Neural cell (in vitro differentiated cells): ENCODE data around the gene BTG1. TPM values are rescaled to one million over a fixed set of nuclear protein-coding genes. Genes with fewer than 3 reads are reported as not detected.

Experiments used
- H2AFZ ChIP-seq: fragments of 200-600, 300-800 bp; sonication (generic), shearing (Covaris generic); 2 replicates; pipeline ENCODE4 v1.6.0; 2014; ENCODE audit warnings: low read depth, mild to moderate bottlenecking, antibody characterized with exemption, low read length, moderate library complexity
- H3F3A ChIP-seq: fragments of 200-600 bp; shearing (Covaris generic); 2 replicates; pipeline ENCODE4 v1.6.1; 2016; ENCODE audit warnings: mild to moderate bottlenecking, moderate library complexity, mixed read lengths, antibody characterized with exemption, low read length; ENCODE audit not compliant: insufficient read depth, poor library complexity, severe bottlenecking
- H3K27ac ChIP-seq: fragments of 200-600, 300-800 bp; sonication (generic), shearing (Covaris generic); 2 replicates; pipeline ENCODE4 v1.5.1; 2014; ENCODE audit warnings: mild to moderate bottlenecking, low read length, moderate library complexity
- H3K27me3 ChIP-seq: fragments of 300-800, 200-600 bp; sonication (generic), shearing (Covaris generic); 2 replicates; pipeline ENCODE4 v1.6.0; 2014; ENCODE audit warnings: mild to moderate bottlenecking, low read depth, low read length, moderate library complexity; ENCODE audit not compliant: insufficient read depth
- H3K36me3 ChIP-seq: fragments of 300-800, 200-600 bp; sonication (generic), shearing (Covaris generic); 2 replicates; pipeline ENCODE4 v1.5.1; 2014; ENCODE audit warnings: mild to moderate bottlenecking, antibody characterized with exemption, low read length, moderate library complexity; ENCODE audit not compliant: insufficient read depth
- H3K4me2 ChIP-seq: fragments of 300-800, 200-600 bp; sonication (generic), shearing (Covaris generic); 2 replicates; pipeline ENCODE4 v1.6.0; 2014; ENCODE audit warnings: mild to moderate bottlenecking, low read length
- H3K4me3 ChIP-seq: fragments of 300-800, 200-600 bp; sonication (generic), shearing (Covaris generic); 2 replicates; pipeline ENCODE4 v1.5.1; 2014; ENCODE audit warnings: mild to moderate bottlenecking, low read length, moderate library complexity
- H3K79me2 ChIP-seq: fragments of 200-600 bp; shearing (Covaris generic); replicated peaks from 2 replicates; pipeline ENCODE4 v1.6.0; 2014; ENCODE audit warnings: mild to moderate bottlenecking, low read length, moderate library complexity; ENCODE audit not compliant: insufficient read depth
- H3K9ac ChIP-seq: fragments of 300-800, 200-600 bp; sonication (generic), shearing (Covaris generic); 2 replicates; pipeline ENCODE4 v1.6.1; 2016; ENCODE audit warnings: mild to moderate bottlenecking, low read length, mixed read lengths
- H3K9me2 ChIP-seq: fragments of 200-600 bp; shearing (Covaris generic); 2 replicates; pipeline ENCODE4 v1.6.1; 2016; ENCODE audit warnings: mild to moderate bottlenecking, low read length, mixed read lengths; ENCODE audit not compliant: insufficient read depth
- H3K9me3 ChIP-seq: fragments of 200-600, 300-800 bp; sonication (generic), shearing (Covaris generic); 2 replicates; pipeline ENCODE4 v1.6.1; 2016; ENCODE audit warnings: mild to moderate bottlenecking, mixed run types, low read length, moderate library complexity, mixed read lengths
- H4K20me1 ChIP-seq: fragments of 200-600 bp; shearing (Covaris generic); 2 replicates; pipeline ENCODE4 v1.6.1; 2016; ENCODE audit warnings: mild to moderate bottlenecking, mixed run types; ENCODE audit not compliant: insufficient read depth
- CTCF ChIP-seq: fragments of 450-650 bp; IDR thresholded peaks from 2 replicates; pipeline ENCODE4 v1.5.1; 2014; ENCODE audit warnings: antibody characterized with exemption, mild to moderate bottlenecking, moderate library complexity; ENCODE audit not compliant: poor library complexity, severe bottlenecking
- EP300 ChIP-seq: fragments of 450-650 bp; conservative IDR thresholded peaks from 2 replicates; pipeline ENCODE4 v1.6.1; 2014; ENCODE audit warnings: antibody characterized with exemption, mild to moderate bottlenecking, moderate library complexity; ENCODE audit not compliant: poor library complexity, severe bottlenecking
- EZH2 ChIP-seq: fragments of 200-600, 300-800 bp; shearing (Covaris generic), sonication (generic); IDR thresholded peaks from 2 replicates; pipeline ENCODE4 v1.6.1; 2014; ENCODE audit warnings: antibody characterized with exemption, low read length, borderline replicate concordance, mild to moderate bottlenecking; ENCODE audit not compliant: insufficient read depth, poor library complexity, severe bottlenecking
- MXI1 ChIP-seq: fragments of 450-650 bp; conservative IDR thresholded peaks from 2 replicates; pipeline ENCODE4 v1.6.1; 2014; ENCODE audit warnings: antibody characterized with exemption, mild to moderate bottlenecking; ENCODE audit not compliant: poor library complexity, severe bottlenecking
- POLR2AphosphoS5 ChIP-seq: IDR thresholded peaks from 2 replicates; pipeline ENCODE4 v1.6.1; 2012
- RAD21 ChIP-seq: fragments of 450-650 bp; conservative IDR thresholded peaks from 2 replicates; pipeline ENCODE4 v1.6.1; 2014; ENCODE audit warnings: antibody characterized with exemption, mild to moderate bottlenecking, moderate library complexity
- REST ChIP-seq: IDR thresholded peaks from 2 replicates; pipeline ENCODE4 v1.6.1; 2012; ENCODE audit warnings: borderline replicate concordance
- SMC3 ChIP-seq: fragments of 450-650 bp; conservative IDR thresholded peaks from 2 replicates; pipeline ENCODE4 v1.6.1; 2014; ENCODE audit warnings: antibody characterized with exemption, mild to moderate bottlenecking, moderate library complexity; ENCODE audit not compliant: poor library complexity
- TAF1 ChIP-seq: IDR thresholded peaks from 2 replicates; pipeline ENCODE4 v1.6.1; 2012; ENCODE audit warnings: low read depth
- polyA plus RNA-seq: library from polyadenylated mRNA; depleted of rRNA; stranded (reverse); fragments of >200 nt; gene quantifications from 2 replicates; pipeline ENCODE4 v1.2.3, GENCODE V29; 2014

BTG1 gene
- polyA plus RNA-seq, 1 donor from 2014 or later = 12.9 TPM

DNA sequence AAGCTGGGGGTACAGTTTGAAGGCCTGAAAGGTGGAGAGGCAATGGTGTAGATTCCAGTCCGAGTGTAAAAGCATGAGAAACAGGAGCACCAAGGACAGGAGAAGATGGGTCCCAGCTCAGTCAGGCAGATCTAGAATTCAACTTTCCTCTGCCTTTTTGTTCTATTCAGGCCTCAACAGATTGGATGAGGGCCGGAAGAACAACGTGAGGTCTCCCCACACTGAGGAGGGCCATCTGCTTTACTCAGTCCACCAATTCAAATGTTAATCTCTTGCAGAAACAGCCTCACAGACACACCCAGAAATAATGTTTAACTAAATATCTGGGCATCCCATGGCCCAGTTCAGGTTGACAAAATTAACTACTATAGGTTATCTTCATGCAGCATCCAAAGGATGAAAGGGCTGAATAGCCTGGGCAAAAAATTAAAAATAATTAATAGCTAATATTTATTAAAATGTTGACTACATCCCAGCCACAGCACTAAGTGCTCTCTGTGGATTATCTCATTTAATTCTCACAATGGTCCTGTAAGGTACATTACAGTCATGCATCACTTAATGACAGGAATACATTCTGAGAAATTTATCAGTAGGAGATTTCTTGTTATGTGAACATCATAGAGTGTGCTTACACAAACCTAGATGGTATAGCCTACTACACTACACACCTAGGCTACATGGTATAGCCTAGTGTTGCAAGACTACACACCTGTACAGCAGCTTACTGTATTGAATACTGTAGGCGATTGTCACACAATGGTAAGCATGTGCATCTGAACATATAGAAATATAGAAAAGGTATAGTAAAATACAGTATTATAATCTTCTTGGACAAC is 22.5 kb downstream of the BTG1 start:
- no peak overlapping the region for H3K27ac ChIP-seq
- no peak overlapping the region for H2AFZ ChIP-seq
- no peaks in the 10 kb centered on the region for H3K9me2 ChIP-seq
- H3K27me3 ChIP-seq = no peaks in the 10 kb centered on the region
- H3K4me3 ChIP-seq = no peak overlapping the region
- H3K79me2 ChIP-seq = peaks cover 26% of the 10 kb centered on the region
- H4K20me1 ChIP-seq = no peaks in the 10 kb centered on the region
- H3F3A ChIP-seq = no peaks in the 10 kb centered on the region
- no peak for TF ChIP-seq EZH2
- no peak for TF ChIP-seq POLR2AphosphoS5
- TF ChIP-seq REST = no peak
- no peak for TF ChIP-seq EP300
- no peak for TF ChIP-seq TAF1
- no peak for TF ChIP-seq RAD21
- TF ChIP-seq MXI1 = no peak
- TF ChIP-seq SMC3 = no peak
- TF ChIP-seq CTCF = no peak
- H3K9ac ChIP-seq = no peak overlapping the region
- no peaks in the 10 kb centered on the region for H3K9me3 ChIP-seq
- H3K4me2 ChIP-seq = no peak overlapping the region
- H3K36me3 ChIP-seq = no peaks in the 10 kb centered on the region

GRCh38 chr12:92121826-92122225 is 23.8 kb downstream of the BTG1 start:
- H3F3A ChIP-seq = no peaks in the 10 kb centered on the region
- no peak overlapping the region for H2AFZ ChIP-seq
- no peaks in the 10 kb centered on the region for H3K9me3 ChIP-seq
- no peak overlapping the region for H3K9ac ChIP-seq
- H3K4me3 ChIP-seq = no peak overlapping the region
- H3K4me2 ChIP-seq = no peak overlapping the region
- peaks cover 23% of the 10 kb centered on the region for H3K79me2 ChIP-seq
- H3K27me3 ChIP-seq = no peaks in the 10 kb centered on the region
- no peak for TF ChIP-seq EZH2
- no peak for TF ChIP-seq TAF1
- no peak for TF ChIP-seq SMC3
- no peak for TF ChIP-seq RAD21
- TF ChIP-seq EP300 = no peak
- no peak for TF ChIP-seq CTCF
- no peak for TF ChIP-seq MXI1
- TF ChIP-seq REST = no peak
- no peaks in the 10 kb centered on the region for H4K20me1 ChIP-seq
- H3K27ac ChIP-seq = no peak overlapping the region
- no peaks in the 10 kb centered on the region for H3K36me3 ChIP-seq
- no peaks in the 10 kb centered on the region for H3K9me2 ChIP-seq
